NCI-H345 (cell line): Measurements from ENCODE around the gene SLX4IP.

Source experiments
- DNase-seq: peaks from one replicate; lab custom pipeline; 2025; lab: John Stamatoyannopoulos, UW

SLX4IP gene

GRCh38 chr20:10521836-10522235 is 86.7 kb downstream of the SLX4IP start:
- DNase-seq, result no peak

GRCh38 chr20:10522328-10522727 is 87.2 kb downstream of the SLX4IP start:
- no peak for DNase-seq

- DNase-seq, result peak; percentile 87
These were observed 88.3 kb downstream of the SLX4IP start for GRCh38 chr20:10523443-10523842.

DNA sequence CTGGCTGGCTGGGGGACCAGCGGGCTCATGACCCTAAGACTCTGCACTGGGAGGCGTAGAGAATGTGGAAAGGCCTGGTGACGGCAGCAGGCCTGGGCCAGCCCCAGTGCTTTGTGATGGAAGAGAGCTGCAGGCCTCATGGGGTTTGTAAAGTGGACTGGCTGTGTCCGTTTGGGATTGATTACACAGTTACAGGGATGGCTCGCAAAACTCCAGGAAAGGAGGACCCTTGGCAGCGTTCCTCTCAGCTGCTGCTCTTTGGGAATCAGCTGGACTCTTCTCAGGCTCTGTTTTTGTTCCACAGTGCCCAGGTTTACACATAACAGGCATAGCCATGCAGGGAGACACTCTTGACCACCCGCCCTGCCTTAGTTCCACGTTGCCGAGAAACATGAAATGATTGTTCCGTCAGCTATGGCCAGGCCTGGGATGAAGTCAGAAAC is 89.0 kb downstream of the SLX4IP start:
- DNase-seq, result peak; percentile 83

DNA sequence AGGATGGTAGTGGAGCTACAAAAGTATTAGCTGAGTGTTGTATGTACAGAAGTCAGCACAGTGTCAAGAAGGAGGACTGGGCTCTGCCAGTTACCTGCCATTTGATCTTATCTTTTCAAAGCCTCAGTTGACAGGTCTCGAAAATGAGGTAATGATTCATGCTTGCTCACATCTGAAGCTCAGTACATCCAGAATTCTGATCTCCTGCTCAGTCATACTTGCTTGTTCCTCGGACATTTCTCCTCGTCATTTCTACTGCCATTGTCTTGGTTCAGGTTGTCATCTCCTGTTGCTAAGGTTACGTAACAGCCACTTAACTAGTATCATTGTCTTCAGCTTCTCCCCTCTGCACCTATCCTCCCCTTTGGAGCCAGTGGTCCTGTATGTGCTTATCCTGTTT is 89.5 kb downstream of the SLX4IP start:
- DNase-seq, result peak; percentile 33

- no peak for DNase-seq
These were observed 92.7 kb downstream of the SLX4IP start for GRCh38 chr20:10527781-10528180.

DNA sequence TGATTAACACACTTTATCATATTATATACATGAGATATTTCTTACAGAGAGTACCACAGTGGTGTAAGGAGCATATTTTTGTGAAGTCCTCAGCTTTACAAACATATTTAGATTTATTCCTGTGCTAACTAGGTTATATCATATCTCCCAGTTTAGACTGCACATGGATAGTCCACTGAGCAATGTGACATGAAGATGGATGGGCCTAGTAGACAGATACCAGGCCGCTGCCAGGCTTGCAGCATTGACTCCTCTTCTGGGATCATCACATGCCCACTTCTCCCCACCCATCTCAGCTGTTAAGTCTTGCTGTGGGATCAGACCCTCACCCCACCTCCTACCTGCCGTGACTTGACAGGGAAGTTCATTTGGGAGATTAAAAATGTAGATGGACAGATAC is 95.8 kb downstream of the SLX4IP start:
- DNase-seq, result no peak

- no peak for DNase-seq
These were observed 96.7 kb downstream of the SLX4IP start for GRCh38 chr20:10531848-10532247.

- no peak for DNase-seq
These were observed 97.3 kb downstream of the SLX4IP start for GRCh38 chr20:10532361-10532760.

DNA sequence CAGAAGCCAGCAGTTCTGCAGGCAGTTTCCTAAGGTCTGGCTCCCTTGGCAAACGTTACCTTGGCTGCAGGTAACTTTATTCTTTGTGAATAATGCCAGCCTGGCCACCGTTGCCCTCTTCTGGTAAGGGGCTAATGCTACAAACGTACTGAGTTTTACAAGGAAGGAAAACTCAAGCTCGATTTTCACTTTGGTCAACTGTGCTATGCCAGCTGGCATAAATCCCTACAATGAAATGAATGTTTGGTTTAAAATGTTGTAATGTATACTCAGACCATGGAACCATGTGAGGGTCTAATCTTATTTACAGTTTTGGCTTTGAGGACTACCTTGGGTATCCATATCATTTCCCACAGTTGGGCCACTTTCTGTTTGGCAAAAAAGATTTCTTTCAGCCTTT is 101.4 kb downstream of the SLX4IP start:
- peak; percentile 59 for DNase-seq

DNA sequence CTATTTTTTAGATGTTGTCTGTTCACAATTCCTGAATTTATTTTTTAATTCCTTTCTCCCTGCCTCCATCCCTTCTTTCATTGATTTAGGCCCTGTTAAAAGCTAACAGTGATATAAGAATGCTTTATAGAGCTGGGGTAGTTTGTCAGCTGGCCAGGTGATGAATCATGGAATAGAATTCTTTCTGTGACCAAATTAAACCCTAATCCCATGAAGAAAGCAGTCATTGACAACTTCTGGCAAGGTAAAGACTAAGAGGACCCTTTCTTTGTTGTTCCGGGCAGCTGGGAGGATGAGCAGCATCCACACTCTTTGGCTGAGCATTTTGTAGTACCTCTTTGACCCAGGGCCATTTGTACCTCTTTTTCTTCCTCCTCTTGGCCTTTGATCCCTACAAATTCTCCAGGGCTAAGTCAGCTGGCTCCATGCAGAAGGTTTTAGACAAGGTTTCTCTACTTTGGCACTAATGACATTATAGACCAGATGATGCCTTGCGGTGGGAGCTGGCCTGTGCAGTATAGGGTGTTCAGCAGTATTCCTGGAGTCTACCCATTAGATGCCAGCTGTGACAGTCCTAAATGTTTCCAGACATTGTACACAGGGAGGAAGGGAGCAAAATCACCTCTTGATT is 102.9 kb downstream of the SLX4IP start:
- no peak for DNase-seq

DNA sequence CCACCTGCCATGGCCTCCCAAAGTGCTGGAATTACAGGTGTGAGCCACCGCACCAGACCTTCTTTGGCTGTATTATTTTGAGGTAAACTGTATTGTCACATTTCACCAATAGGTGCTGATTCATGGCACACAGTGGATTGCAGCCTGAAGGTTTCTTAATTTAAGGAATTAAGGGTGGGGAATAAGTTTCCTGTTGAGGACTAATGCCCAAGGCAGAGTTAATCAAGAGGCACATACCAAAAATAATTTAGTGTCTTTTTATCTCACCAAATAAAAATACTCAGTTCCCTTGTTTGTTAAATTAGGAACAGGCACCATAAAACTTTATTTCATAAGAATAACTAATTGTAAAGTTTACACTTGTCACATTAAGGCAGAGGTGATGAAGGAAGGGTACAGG is 103.7 kb downstream of the SLX4IP start:
- DNase-seq, result no peak

DNA sequence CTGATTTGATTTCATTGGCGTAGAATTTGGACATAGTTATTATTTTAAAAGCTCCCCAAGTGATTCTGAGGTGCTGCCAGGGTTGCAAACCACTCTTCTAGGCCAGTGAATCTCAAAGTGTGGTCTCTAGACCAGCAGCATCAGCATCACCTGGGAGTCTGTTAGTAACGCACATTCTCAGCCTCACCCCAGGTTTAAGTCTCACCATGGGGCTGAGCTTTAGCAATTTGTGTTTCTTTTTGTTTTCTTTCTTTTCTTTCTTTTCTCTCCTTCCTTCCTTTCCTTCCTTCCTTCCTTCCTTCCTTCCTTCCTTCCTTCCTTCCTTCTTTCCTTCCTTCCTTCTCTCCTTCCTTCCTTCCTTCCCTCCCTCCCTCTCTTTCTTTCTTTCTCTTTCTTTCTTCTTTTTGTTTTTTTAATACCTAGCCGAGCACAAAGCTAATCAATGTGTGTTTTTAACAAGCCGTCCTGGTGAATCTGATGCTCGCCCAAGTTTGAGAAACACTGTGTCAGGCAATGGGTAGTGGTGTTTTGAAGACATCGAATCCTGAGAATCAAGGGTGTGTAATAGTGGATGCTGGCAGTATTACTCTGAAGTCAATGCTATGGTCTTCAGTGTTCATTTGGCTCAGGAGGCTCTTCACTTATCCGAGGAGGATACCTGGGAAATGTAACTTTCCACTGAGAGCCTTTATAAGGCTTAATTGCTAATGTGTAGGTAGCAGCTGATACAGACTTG is 104.9 kb downstream of the SLX4IP start:
- DNase-seq, result no peak

DNA sequence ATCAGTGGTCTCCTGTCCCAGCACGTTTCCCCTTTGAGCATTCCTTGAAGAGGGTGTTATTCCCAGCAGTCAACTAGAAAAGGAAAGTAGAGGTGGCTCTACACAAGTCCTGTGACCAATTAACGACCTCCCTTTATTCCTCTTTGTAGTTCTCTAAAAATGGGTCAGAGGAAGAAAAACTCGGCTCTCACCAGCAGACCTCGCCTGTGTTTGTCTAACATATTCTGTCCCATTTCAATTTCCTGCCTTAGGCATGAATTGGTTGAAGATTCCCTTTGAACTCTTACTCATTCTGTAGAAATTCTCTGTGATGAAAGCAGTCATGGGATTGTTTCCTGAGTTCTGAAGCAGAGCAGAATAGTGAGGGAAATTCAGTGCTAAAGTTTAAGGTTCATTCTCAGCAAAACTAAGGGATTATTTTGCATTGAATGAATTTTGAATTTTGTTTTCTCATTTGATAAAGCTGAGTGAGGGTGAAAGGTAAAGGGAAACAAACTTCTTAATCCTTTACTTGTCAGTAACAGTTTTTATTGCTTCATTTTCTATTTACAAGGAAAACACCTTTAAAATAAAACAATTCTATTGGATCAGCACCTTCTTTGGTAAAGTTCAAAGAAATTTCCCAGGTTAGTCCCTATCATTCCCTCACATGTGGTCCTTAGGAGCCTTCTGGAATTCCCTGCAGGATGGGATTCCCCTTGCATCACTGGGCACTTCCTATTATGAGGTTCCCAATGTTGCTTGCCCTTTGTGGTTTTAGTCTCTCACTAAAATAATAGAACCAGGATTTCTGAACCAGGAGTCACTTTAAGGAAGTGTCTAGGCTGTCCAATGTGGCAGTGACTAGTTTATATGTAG is 105.8 kb downstream of the SLX4IP start:
- DNase-seq, result no peak

GRCh38 chr20:10541668-10542411 is 106.7 kb downstream of the SLX4IP start:
- DNase-seq, result peak; percentile 11

- no peak for DNase-seq
These were observed 107.3 kb downstream of the SLX4IP start for GRCh38 chr20:10542442-10542841.

GRCh38 chr20:10543480-10543879 is 108.4 kb downstream of the SLX4IP start:
- no peak for DNase-seq

GRCh38 chr20:10547276-10548114 is 112.4 kb downstream of the SLX4IP start:
- DNase-seq, result no peak

DNA sequence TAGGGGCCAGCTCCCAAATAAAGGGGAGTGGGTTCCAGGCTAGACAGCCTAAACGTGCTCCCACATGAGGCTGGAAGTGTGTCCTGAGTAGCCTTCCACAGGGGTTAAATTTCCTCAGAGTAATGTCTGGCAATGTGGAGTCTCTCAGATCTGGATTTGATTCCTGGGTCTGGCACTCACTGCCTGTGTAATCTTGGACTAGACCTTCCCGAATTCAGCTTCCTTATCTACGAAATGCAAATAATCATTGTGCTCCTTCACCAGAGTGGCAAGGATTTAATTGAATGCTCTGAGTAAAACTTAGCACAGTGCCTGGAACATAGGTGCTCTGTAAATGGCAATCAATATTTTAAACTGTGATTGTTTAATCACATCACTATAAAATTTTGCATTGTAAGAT is 114.4 kb downstream of the SLX4IP start:
- no peak for DNase-seq

DNA sequence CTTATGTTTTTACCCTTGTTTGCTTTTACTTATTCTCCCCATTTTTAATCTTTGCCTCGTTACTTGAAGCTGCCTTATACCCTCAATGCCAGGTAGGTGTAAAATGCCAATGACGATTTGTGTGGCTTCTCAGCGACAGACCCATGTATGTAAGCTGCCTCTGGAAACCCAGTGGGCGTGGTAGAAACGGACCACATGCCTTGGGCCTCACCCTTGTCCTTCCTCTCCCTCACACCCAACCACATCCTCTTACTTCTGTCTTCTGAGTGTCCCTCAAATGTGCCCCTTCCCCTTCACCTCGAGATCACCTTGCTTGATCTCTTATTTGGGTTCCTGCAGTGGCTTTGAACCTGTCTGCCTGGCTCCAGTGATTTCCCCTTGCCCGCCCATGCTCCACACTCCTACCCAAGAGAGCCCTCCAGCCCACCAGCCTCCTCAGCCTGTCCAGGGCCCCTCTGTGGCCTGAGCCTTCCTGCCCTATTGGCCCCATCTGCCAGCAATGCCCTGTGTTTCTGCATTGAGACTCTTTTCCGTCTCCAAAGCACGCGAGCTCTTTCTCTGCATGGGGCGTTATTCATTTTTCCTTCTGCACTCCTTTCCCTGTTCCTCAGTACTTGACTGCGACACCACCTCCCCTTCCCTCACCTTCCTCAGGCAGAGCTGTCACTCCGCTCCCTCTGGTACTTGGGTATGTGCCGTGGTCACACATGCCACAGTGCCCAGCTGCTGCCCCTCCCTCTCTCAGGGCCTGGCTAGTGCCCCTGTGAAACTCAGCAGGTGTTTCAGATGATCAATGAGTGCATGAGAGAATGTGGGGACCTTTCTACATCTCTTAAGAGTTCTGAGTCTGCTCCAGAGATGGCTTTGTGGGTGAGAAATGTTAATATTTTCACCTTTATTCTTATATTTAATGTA is 115.4 kb downstream of the SLX4IP start:
- DNase-seq, result no peak
